Measurements from ENCODE around the gene POLR2L.

Gene POLR2L

GRCh38 chr11:802693-803466 lies 39.4 kb downstream of the POLR2L start:
- H3K9me3 ChIP-seq (ENCODE audit: control insufficient read depth in 1 of 2, low read length in 2 of 2), result no peaks in the 10 kb centered on the region
- H3K27me3 ChIP-seq (ENCODE audit: control insufficient read depth in 1 of 2, insufficient read depth in 2 of 2, low read length in 2 of 2), result no peaks in the 10 kb centered on the region
- no peak overlapping the region for H3K4me3 ChIP-seq (ENCODE audit: low read depth in 1 of 2, low read length in 2 of 2)
- H3K27ac ChIP-seq (ENCODE audit: low read depth, low read length), result no peak overlapping the region
- H3K4me1 ChIP-seq (ENCODE audit: control insufficient read depth in 1 of 2, insufficient read depth in 2 of 2, low read length in 2 of 2), result peaks cover 13 to 21% of the 10 kb centered on the region in 2 donors
- no peak overlapping the region for H3K9ac ChIP-seq (ENCODE audit: low read depth in 1 of 2, low read length in 2 of 2)
- H3K36me3 ChIP-seq (ENCODE audit: control insufficient read depth in 1 of 2, insufficient read depth in 2 of 2, low read length in 2 of 2), result peaks cover 8 to 22% of the 10 kb centered on the region in 2 donors

- Histone ChIP-seq H3K36me3 (ENCODE audit: control insufficient read depth in 1 of 2, insufficient read depth in 2 of 2, low read length in 2 of 2) (peaks cover 8 to 22% of the 10 kb centered on the region in 2 donors), H3K4me1 (ENCODE audit: control insufficient read depth in 1 of 2, insufficient read depth in 2 of 2, low read length in 2 of 2) (peaks cover 14 to 22% of the 10 kb centered on the region in 2 donors), H3K27ac (ENCODE audit: low read depth, low read length) (no peak overlapping the region), H3K9ac (ENCODE audit: low read depth in 1 of 2, low read length in 2 of 2) (no peak overlapping the region), H3K27me3 (ENCODE audit: control insufficient read depth in 1 of 2, insufficient read depth in 2 of 2, low read length in 2 of 2) (no peaks in the 10 kb centered on the region), H3K9me3 (ENCODE audit: control insufficient read depth in 1 of 2, low read length in 2 of 2) (no peaks in the 10 kb centered on the region), H3K4me3 (ENCODE audit: low read depth in 1 of 2, low read length in 2 of 2) (no peak overlapping the region)
Observed at GRCh38 chr11:802018-802617, 40.2 kb downstream of the POLR2L start.

GRCh38 chr11:801097-801780 lies 41.1 kb downstream of the POLR2L start:
- Histone ChIP-seq H3K4me1 (ENCODE audit: control insufficient read depth in 1 of 2, insufficient read depth in 2 of 2, low read length in 2 of 2) (peaks cover 22 to 31% of the 10 kb centered on the region in 2 donors), H3K27me3 (ENCODE audit: control insufficient read depth in 1 of 2, insufficient read depth in 2 of 2, low read length in 2 of 2) (no peaks in the 10 kb centered on the region), H3K27ac (ENCODE audit: low read depth, low read length) (no peak overlapping the region), H3K4me3 (ENCODE audit: low read depth in 1 of 2, low read length in 2 of 2) (no peak overlapping the region), H3K9ac (ENCODE audit: low read depth in 1 of 2, low read length in 2 of 2) (no peak overlapping the region), H3K36me3 (ENCODE audit: control insufficient read depth in 1 of 2, insufficient read depth in 2 of 2, low read length in 2 of 2) (peaks cover 8 to 22% of the 10 kb centered on the region in 2 donors), H3K9me3 (ENCODE audit: control insufficient read depth in 1 of 2, low read length in 2 of 2) (no peaks in the 10 kb centered on the region)

GRCh38 chr11:800473-800872 lies 41.9 kb downstream of the POLR2L start:
- H3K4me1 ChIP-seq (ENCODE audit: control insufficient read depth in 1 of 2, insufficient read depth in 2 of 2, low read length in 2 of 2), result peaks cover 23 to 35% of the 10 kb centered on the region in 2 donors

GRCh38 chr11:799641-800316 lies 42.5 kb downstream of the POLR2L start:
- H3K9ac ChIP-seq (ENCODE audit: low read depth in 1 of 2, low read length in 2 of 2), result no peak overlapping the region
- no peak overlapping the region for H3K4me3 ChIP-seq (ENCODE audit: low read depth in 1 of 2, low read length in 2 of 2)
- H3K36me3 ChIP-seq (ENCODE audit: control insufficient read depth in 1 of 2, insufficient read depth in 2 of 2, low read length in 2 of 2), result peaks cover 8 to 22% of the 10 kb centered on the region in 2 donors
- H3K9me3 ChIP-seq (ENCODE audit: control insufficient read depth in 1 of 2, low read length in 2 of 2), result no peaks in the 10 kb centered on the region
- H3K4me1 ChIP-seq (ENCODE audit: control insufficient read depth in 1 of 2, insufficient read depth in 2 of 2, low read length in 2 of 2), result peaks cover 29 to 40% of the 10 kb centered on the region in 2 donors
- no peaks in the 10 kb centered on the region for H3K27me3 ChIP-seq (ENCODE audit: control insufficient read depth in 1 of 2, insufficient read depth in 2 of 2, low read length in 2 of 2)
- no peak overlapping the region for H3K27ac ChIP-seq (ENCODE audit: low read depth, low read length)

More at GRCh38 chr11:800473-800872, 41.9 kb downstream of the POLR2L start:
- Histone ChIP-seq H3K27ac (ENCODE audit: low read depth, low read length) (no peak overlapping the region), H3K27me3 (ENCODE audit: control insufficient read depth in 1 of 2, insufficient read depth in 2 of 2, low read length in 2 of 2) (no peaks in the 10 kb centered on the region), H3K4me3 (ENCODE audit: low read depth in 1 of 2, low read length in 2 of 2) (no peak overlapping the region), H3K36me3 (ENCODE audit: control insufficient read depth in 1 of 2, insufficient read depth in 2 of 2, low read length in 2 of 2) (peaks cover 8 to 22% of the 10 kb centered on the region in 2 donors), H3K9me3 (ENCODE audit: control insufficient read depth in 1 of 2, low read length in 2 of 2) (no peaks in the 10 kb centered on the region), H3K9ac (ENCODE audit: low read depth in 1 of 2, low read length in 2 of 2) (no peak overlapping the region)

- Histone ChIP-seq H3K4me3 (ENCODE audit: low read depth in 1 of 2, low read length in 2 of 2) (peak within 1 kb of the TSS; percentile 77 to 84), H3K9ac (ENCODE audit: low read depth in 1 of 2, low read length in 2 of 2) (peak within 1 kb of the TSS; percentile 63 to 93), H3K36me3 (ENCODE audit: control insufficient read depth in 1 of 2, insufficient read depth in 2 of 2, low read length in 2 of 2) (peaks cover 8 to 24% of the 10 kb centered on the region in 2 donors), H3K27me3 (ENCODE audit: control insufficient read depth in 1 of 2, insufficient read depth in 2 of 2, low read length in 2 of 2) (no peaks in the 10 kb centered on the region), H3K27ac (ENCODE audit: low read depth, low read length) (peak within 1 kb of the TSS; percentile 79), H3K4me1 (ENCODE audit: control insufficient read depth in 1 of 2, insufficient read depth in 2 of 2, low read length in 2 of 2) (peaks cover 19 to 32% of the 10 kb centered on the region in 2 donors), H3K9me3 (ENCODE audit: control insufficient read depth in 1 of 2, low read length in 2 of 2) (no peaks in the 10 kb centered on the region)
Observed at GRCh38 chr11:798093-798713, 44.1 kb downstream of the POLR2L start, which contains the start of gene SLC25A22. Gene SLC25A22 (minus strand): TSS chr11:798281. CDS start chr11:795006, 3,275 bp downstream.

GRCh38 chr11:797296-798092 lies 44.8 kb downstream of the POLR2L start:
- H3K36me3 ChIP-seq (ENCODE audit: control insufficient read depth in 1 of 2, insufficient read depth in 2 of 2, low read length in 2 of 2), result peaks cover 8 to 22% of the 10 kb centered on the region in 2 donors
- H3K27ac ChIP-seq (ENCODE audit: low read depth, low read length), result peak overlapping the region; percentile 79
- H3K4me3 ChIP-seq (ENCODE audit: low read depth in 1 of 2, low read length in 2 of 2), result peak overlapping the region; percentile 77 to 84
- no peaks in the 10 kb centered on the region for H3K9me3 ChIP-seq (ENCODE audit: control insufficient read depth in 1 of 2, low read length in 2 of 2)
- H3K27me3 ChIP-seq (ENCODE audit: control insufficient read depth in 1 of 2, insufficient read depth in 2 of 2, low read length in 2 of 2), result no peaks in the 10 kb centered on the region
- peak overlapping the region; percentile 63 to 93 for H3K9ac ChIP-seq (ENCODE audit: low read depth in 1 of 2, low read length in 2 of 2)
- H3K4me1 ChIP-seq (ENCODE audit: control insufficient read depth in 1 of 2, insufficient read depth in 2 of 2, low read length in 2 of 2), result peaks cover 19 to 32% of the 10 kb centered on the region in 2 donors

- H3K9ac ChIP-seq (ENCODE audit: low read depth in 1 of 2, low read length in 2 of 2), result peak overlapping the region; percentile 63 to 93
- H3K9me3 ChIP-seq (ENCODE audit: control insufficient read depth in 1 of 2, low read length in 2 of 2), result no peaks in the 10 kb centered on the region
- peak overlapping the region; percentile 79 for H3K27ac ChIP-seq (ENCODE audit: low read depth, low read length)
- H3K27me3 ChIP-seq (ENCODE audit: control insufficient read depth in 1 of 2, insufficient read depth in 2 of 2, low read length in 2 of 2), result no peaks in the 10 kb centered on the region
- H3K36me3 ChIP-seq (ENCODE audit: control insufficient read depth in 1 of 2, insufficient read depth in 2 of 2, low read length in 2 of 2), result peaks cover 8 to 18% of the 10 kb centered on the region in 2 donors
- H3K4me1 ChIP-seq (ENCODE audit: control insufficient read depth in 1 of 2, insufficient read depth in 2 of 2, low read length in 2 of 2), result peaks cover 19 to 32% of the 10 kb centered on the region in 2 donors
- peak overlapping the region; percentile 77 to 84 for H3K4me3 ChIP-seq (ENCODE audit: low read depth in 1 of 2, low read length in 2 of 2)
Observed at GRCh38 chr11:796565-797295, 45.6 kb downstream of the POLR2L start.
